Psoas muscle (tissue), 8 donors: ENCODE results near the gene C12orf54. TPM values are rescaled to one million over a fixed set of nuclear protein-coding genes. Genes with fewer than 3 reads are reported as not detected.

ENCODE experiments used
- ATAC-seq, 4 donors: fragments of 200-7000 bp; cut with Tn5 transposase; one replicate each; pipeline ENCODE4 v1.9.1; 2020; ENCODE audit warnings: moderate library complexity in 3 of 4, mild to moderate bottlenecking in 2 of 4
- DNase-seq, 2 donors: peaks; one replicate each; pipeline ENCODE4 v3.0.0-alpha.2; 2020
- H3K27ac ChIP-seq: fragments of 200-600 bp; one replicate; pipeline ENCODE4 v1.8.0; 2022
- H3K27me3 ChIP-seq, 3 donors: fragments of 200-600 bp in 1 of 3; one replicate each; pipeline versions ENCODE4 v1.6.1 to v1.8.0; 2013 to 2022; ENCODE audit warnings: low read length in 2 of 3, mild to moderate bottlenecking in 2 of 3, moderate library complexity in 1 of 3; ENCODE audit not compliant: insufficient read depth in 3 of 3
- H3K36me3 ChIP-seq, 2 donors: fragments of 200-600 bp in 1 of 2; one replicate each; pipeline versions ENCODE4 v1.6.1 to v1.8.0; 2013 to 2022; ENCODE audit warnings: low read depth in 1 of 2, mild to moderate bottlenecking in 1 of 2, moderate library complexity in 1 of 2; ENCODE audit not compliant: insufficient read depth in 1 of 2
- H3K4me1 ChIP-seq: fragments of 200-600 bp; one replicate; pipeline ENCODE4 v1.8.0; 2022
- H3K4me3 ChIP-seq: fragments of 200-600 bp; one replicate; pipeline ENCODE4 v1.8.0; 2022; ENCODE audit warnings: mild to moderate bottlenecking
- H3K9me3 ChIP-seq: fragments of 200-600 bp; one replicate; pipeline ENCODE4 v1.8.0; 2022
- WGBS, 3 donors: extraction: QIAGEN DNeasy Blood & Tissue Kit; methylation state at CpG; one replicate each; pipeline versions ENCODE4 v1.1.6 to v1.1.7; 2013; 5-methylcytosine and 5-hydroxymethylcytosine counted together
- intact Hi-C, 2 donors: fragments of 100-400 bp; cut with DNase I; formaldehyde crosslinking; loops; one replicate each; pipeline versions ENCODE4 v1.11.0 to v1.14.2; 2022
- polyA plus RNA-seq, 3 donors: library from polyadenylated mRNA; stranded (reverse); fragments of 200-250 nt; gene quantifications; one replicate each; pipeline ENCODE4 v1.2.3, GENCODE V29; 2013
- total RNA-seq, 4 donors: library from RNA; stranded (reverse); fragmentation: NEBNext Ultra II Directional in 2 of 4; extraction: Animal tissue kit (Norgen Biotek cat#: 25700) in 2 of 4; gene quantifications; one replicate each; pipeline versions ENCODE4 v1.2.1 to v1.2.4, GENCODE V29; 2021 to 2023
- TF ChIP-seq, protein P1 (sequence below): fragments of 200-600 bp; IDR thresholded peaks from one replicate; pipeline ENCODE4 v1.8.0; 2022; ENCODE audit warnings: antibody characterized with exemption
- donor health status: healthy with polysubstance abuse.
- donor health status: DM: no; HTN: no; CAD: no; lungs with moderate emphysema.
- donor health status: Bipolar disorder and iron deficiency.
- donor health status: healthy.
- donor health status: DM: yes; HTN: yes; CAD: no.
- donor health status: DM: no; HTN: no; CAD: no.
- donor health status: DM: no; HTN: no; CAD: no.
- donor health status: DM: yes; HTN: yes; CAD: no.

The C12orf54 gene
- total and polyA plus RNA-seq, 7 donors: 0.06 to 2.0 TPM; not detected in 5

DNA sequence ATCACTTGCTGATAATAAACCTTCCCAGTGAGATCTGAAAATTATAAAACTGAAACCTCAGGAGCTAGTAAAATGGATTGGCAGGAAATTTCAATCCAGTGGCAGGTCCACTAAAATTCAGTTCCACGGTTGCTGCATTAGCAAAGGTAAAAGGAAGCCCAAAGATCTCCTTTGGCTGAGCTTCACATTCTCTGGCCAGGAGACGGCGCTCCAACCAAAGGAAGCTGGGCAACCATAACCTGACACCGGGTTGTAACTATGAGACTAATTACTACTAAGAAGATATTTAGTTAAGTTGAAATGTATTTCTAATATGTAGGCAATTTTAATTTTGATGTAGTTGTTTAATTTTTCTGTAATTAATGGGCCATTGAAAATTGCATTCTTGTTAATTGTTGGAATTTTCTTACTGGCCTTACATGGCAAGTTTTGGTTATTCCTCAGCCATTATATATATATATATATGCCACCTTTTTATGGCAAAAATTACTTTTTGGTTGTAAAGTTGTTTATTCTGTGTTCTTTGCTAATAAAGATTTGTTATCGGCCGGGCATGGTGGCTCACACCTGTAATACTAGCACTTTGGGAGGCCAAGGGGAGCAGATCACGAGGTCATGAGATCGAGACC lies 60.1 kb downstream of the C12orf54 start:
- TF ChIP-seq, protein P1, sequence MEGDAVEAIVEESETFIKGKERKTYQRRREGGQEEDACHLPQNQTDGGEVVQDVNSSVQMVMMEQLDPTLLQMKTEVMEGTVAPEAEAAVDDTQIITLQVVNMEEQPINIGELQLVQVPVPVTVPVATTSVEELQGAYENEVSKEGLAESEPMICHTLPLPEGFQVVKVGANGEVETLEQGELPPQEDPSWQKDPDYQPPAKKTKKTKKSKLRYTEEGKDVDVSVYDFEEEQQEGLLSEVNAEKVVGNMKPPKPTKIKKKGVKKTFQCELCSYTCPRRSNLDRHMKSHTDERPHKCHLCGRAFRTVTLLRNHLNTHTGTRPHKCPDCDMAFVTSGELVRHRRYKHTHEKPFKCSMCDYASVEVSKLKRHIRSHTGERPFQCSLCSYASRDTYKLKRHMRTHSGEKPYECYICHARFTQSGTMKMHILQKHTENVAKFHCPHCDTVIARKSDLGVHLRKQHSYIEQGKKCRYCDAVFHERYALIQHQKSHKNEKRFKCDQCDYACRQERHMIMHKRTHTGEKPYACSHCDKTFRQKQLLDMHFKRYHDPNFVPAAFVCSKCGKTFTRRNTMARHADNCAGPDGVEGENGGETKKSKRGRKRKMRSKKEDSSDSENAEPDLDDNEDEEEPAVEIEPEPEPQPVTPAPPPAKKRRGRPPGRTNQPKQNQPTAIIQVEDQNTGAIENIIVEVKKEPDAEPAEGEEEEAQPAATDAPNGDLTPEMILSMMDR: peak; percentile 43
- Histone ChIP-seq H3K36me3 (no peaks in the 10 kb centered on the region), H3K27me3 (peaks cover 0 to 6% (median 2%) of the 10 kb centered on the region in 3 donors), H3K4me1 (no peaks in the 10 kb centered on the region), H3K9me3 (no peaks in the 10 kb centered on the region), H3K4me3 (no peak overlapping the region), H3K27ac (no peak overlapping the region)
- no peak for DNase-seq
- no peak for ATAC-seq
- WGBS, 3 donors: 46 to 57% (median 49%) methylated on average over 8 of the region's 8 CpGs
- intact Hi-C loops: loop anchor here in 1 of 2 donors (5.0 kb wide), 1 partner anchor 255 kb away; no protein-coding TSS in a partner anchor

GRCh38 chr12:48545833-48546469 lies 63.7 kb downstream of the C12orf54 start:
- no peak for DNase-seq
- Histone ChIP-seq H3K27me3 (peaks cover 0 to 6% (median 2%) of the 10 kb centered on the region in 3 donors), H3K4me1 (no peaks in the 10 kb centered on the region), H3K27ac (no peak overlapping the region), H3K4me3 (no peak overlapping the region), H3K9me3 (peaks cover 3% of the 10 kb centered on the region), H3K36me3 (no peaks in the 10 kb centered on the region)
- intact Hi-C loops: no loop called here
- TF ChIP-seq, protein P1: no peak
- 54 to 64% (median 58%) methylated on average over 4 of the region's 4 CpGs for WGBS, 3 donors
- no peak for ATAC-seq

Other genes with a start within 250 kb of the C12orf54 start
- gene ZNF641, start 131.6 kb upstream of the C12orf54 start, total RNA-seq: 10 to 100 TPM; 17.4 to 41.5 (median 22.5) TPM
- gene ZNF641, start 131.6 kb upstream of the C12orf54 start, polyA plus RNA-seq: 10 to 100 TPM in 2 of 3 donors, 1 to 10 TPM in 1; 5.8 to 25.1 (median 12.8) TPM
- not detected for gene ANP32D, start 9.9 kb upstream of the C12orf54 start, total RNA-seq
- gene ANP32D, start 9.9 kb upstream of the C12orf54 start, polyA plus RNA-seq: not detected
- not detected for gene OR8S1, start 43.1 kb downstream of the C12orf54 start, total RNA-seq
- not detected for gene OR8S1, start 43.1 kb downstream of the C12orf54 start, polyA plus RNA-seq
- not detected for gene LALBA, start 87.5 kb downstream of the C12orf54 start, total RNA-seq
- gene LALBA, start 87.5 kb downstream of the C12orf54 start, polyA plus RNA-seq: not detected
- gene KANSL2, start 199.7 kb downstream of the C12orf54 start, total RNA-seq: 10 to 100 TPM; 30.7 to 59.4 (median 33.4) TPM
- gene KANSL2, start 199.7 kb downstream of the C12orf54 start, polyA plus RNA-seq: 10 to 100 TPM; 34.1 to 88.1 (median 57.1) TPM
- gene CCNT1, start 234.2 kb downstream of the C12orf54 start, total RNA-seq: 10 to 100 TPM; 25.9 to 31.8 (median 28.7) TPM
- 10 to 100 TPM in 1 of 3 donors, 1 to 10 TPM in 2; 5.2 to 17.0 (median 6.1) TPM for gene CCNT1, start 234.2 kb downstream of the C12orf54 start, polyA plus RNA-seq